HL-60 (cell line): ENCODE results near the gene HDAC7.

ENCODE experiments used
- CTCF ChIP-seq: IDR thresholded peaks from one replicate; pipeline ENCODE4 v1.5.1; 2011; ENCODE audit warnings: low read length, control low read depth, inconsistent platforms; ENCODE audit not compliant: insufficient read depth
- GABPA ChIP-seq: IDR thresholded peaks from 2 replicates; pipeline ENCODE4 v1.6.1; 2012; ENCODE audit warnings: low read depth
- POLR2AphosphoS5 ChIP-seq: IDR thresholded peaks from 2 replicates; pipeline ENCODE4 v1.6.1; 2012; ENCODE audit warnings: low read depth

- TF ChIP-seq CTCF (no peak), POLR2AphosphoS5 (no peak), GABPA (no peak)
These were observed 61.2 kb downstream of the HDAC7 start for GRCh38 chr12:47758584-47758833.
